Measurements from ENCODE around the gene LHFPL3.
"Not testable (repeated sequence)": the region's sequence is repeated elsewhere in the genome, so short reads cannot be mapped to it uniquely, and the experiment has no call there.

Gene LHFPL3

GRCh38 chr7:104328296-104328969, at the start of gene LHFPL3:
LHFPL3 (plus strand) TSS chr7:104328603.
- no peak for DNase-seq (ENCODE audit: low read depth)

DNA sequence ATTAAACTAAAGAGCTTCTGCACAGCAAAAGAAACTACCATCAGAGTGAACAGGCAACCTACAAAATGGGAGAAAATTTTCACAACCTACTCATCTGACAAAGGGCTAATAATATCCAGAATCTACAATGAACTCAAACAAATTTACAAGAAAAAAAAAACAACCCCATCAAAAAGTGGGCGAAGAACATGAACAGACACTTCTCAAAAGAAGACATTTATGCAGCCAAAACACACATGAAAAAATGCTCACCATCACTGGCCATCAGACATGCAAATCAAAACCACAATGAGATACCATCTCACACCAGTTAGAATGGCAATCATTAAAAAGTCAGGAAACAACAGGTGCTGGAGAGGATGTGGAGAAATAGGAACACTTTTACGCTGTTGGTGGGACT, 46.7 kb upstream of the LHFPL3 start:
- DNase-seq (ENCODE audit: low read depth): not testable (repeated sequence)

DNA sequence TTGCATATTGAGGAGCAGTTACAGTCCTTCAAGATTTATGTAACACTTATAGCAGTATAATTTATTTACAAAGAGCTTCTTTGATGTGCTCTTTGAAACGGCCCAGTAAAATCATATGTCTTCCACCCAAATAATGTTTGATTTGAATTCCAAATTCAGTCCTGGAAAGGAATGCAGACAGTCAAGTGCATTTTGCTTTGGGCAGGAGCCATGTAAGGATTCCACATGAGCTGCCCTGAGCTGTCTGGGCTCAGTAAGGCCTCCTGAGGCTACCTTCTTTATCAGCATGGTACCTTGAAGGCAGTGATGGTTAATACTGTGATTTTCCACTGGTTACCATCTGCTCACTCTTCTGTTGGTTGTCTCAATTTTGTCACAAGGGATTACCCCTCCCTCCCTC, 41.6 kb upstream of the LHFPL3 start:
- no peak for DNase-seq (ENCODE audit: low read depth)

- DNase-seq (ENCODE audit: low read depth): no peak
Measured at GRCh38 chr7:104288137-104288536, 40.3 kb upstream of the LHFPL3 start.

GRCh38 chr7:104294291-104294690, 34.1 kb upstream of the LHFPL3 start:
- no peak for DNase-seq (ENCODE audit: low read depth)

DNA sequence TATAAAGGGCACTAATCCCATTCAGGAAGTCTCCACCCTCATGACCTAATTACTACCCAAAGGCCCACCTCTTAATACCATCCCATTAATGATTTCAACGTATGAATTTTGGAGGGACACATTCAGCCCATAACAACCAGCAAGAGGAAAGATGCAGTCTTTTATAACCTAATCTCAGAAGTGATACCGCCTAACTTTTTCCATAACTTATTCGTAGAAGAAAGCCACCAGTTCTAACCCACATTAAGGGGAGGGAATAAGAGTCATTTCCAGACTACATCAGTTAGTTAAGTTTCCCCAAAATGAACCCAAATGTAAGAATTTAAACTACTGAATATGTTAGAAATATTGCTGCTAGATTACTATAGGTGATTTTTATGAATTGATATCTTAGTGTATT, 32.1 kb upstream of the LHFPL3 start:
- no peak for DNase-seq (ENCODE audit: low read depth)

GRCh38 chr7:104296900-104297299, 31.5 kb upstream of the LHFPL3 start:
- DNase-seq (ENCODE audit: low read depth): no peak

DNA sequence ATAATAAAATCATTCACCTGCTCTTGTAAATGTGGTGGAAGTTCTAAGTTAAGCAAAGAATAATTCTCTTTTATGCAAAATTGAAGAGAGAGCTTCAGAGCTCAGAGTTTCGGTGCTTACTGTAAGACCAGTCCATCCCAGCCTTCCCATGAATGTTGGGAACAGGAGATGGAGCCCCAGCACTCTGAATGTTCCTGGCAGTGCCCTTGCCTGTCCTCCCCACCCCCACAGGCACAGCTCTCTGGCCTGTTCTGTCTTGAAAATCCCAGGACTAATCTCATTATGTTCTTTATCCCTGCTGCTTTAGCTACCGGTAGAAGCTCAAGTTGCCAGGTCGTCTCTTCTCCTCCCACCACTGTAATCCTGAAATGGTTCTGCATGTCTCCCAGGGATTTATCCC, 29.1 kb upstream of the LHFPL3 start:
- no peak for DNase-seq (ENCODE audit: low read depth)

GRCh38 chr7:104299777-104300176, 28.6 kb upstream of the LHFPL3 start:
- DNase-seq (ENCODE audit: low read depth): no peak

DNA sequence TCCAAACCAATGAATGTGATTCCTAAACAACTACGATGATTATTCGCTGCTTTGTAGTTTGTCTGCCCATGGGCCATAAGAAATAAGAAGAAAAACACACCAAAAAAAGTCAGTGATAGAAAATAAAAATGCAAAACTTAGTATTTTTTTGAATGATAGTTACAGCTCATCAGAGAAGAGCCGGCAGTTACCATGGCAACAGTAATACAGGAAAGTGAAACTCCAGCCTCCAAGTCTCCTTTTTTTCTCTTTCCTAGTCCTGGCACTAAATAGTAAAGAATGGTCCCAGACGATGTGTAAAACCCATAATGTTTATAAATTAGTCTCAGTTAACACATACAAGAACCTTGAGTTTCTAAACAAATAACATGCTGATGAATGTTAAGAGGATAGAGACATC, 21.6 kb upstream of the LHFPL3 start:
- DNase-seq (ENCODE audit: low read depth): no peak

DNA sequence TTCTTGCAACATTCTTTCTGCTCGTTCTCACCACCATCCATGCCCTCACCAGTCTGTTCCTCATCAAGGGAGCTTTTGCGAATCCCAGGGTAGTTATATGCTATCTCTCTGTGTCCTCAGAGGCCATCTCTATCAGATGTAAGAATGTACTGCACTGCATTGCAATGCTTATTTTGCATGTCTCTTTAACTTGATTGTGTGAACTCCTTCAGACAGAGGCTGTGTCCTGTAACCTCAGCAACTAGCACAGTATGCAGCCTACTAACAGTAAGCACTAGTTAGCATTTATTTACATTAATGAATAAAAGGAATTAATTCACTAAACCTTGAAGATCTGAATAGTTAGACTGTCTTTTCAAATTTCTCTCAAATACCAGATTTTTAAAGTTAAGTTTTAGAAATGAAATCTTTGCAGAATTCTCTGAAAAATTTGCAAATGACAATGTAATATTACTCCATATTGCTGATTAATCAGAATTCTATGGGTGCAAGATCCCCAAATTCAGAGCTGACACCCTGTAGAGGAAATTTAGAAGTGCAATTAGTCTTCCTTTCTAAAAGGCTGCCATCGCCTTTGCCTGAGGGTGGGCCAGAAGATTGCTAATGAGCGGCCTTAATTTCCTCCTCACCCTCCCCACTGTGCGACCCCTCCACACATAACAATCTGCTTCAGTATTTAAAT, 10.3 kb upstream of the LHFPL3 start:
- DNase-seq (ENCODE audit: low read depth): no peak

GRCh38 chr7:104327534-104327933, 869 bp upstream of the LHFPL3 start:
- DNase-seq (ENCODE audit: low read depth): no peak

GRCh38 chr7:104327938-104328295, 486 bp upstream of the LHFPL3 start:
- DNase-seq (ENCODE audit: low read depth): no peak

DNA sequence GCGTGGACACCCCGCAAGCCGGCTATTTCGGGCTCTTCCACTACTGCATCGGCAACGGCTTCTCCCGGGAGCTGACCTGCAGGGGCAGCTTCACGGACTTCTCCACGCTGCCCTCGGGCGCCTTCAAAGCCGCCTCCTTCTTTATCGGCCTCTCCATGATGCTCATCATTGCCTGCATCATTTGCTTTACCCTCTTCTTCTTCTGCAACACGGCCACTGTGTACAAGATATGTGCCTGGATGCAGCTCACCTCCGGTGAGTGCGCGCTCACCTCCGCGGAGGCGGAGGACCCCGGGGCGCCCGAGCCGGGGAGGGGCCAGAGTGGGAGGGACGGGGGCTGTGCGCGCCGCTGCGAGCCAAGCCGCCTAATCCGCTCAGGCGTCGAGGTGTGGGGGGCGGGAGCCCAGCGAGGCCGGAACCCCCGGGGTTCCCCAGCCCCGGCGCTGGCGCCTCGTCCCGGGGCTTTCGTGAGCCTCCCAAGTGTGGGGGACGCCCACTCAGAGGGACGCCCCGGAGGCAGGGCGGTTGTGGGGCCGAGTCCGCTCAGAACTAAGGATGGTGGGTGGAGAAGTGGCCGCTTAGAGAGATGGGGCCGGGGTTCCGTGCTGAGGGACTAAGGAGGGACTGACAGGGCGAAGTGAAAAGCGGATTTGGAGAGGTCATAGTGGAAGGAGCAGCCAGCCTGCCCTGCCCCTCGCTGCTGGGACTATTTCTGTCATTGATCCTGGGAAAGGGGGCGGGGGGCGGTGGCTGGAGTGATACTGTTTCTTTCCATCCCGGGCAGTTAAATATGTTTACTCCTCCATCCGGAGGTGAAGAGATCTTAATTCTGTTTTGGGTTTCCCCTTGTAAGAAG, 795 bp downstream of the LHFPL3 start:
- no peak for DNase-seq (ENCODE audit: low read depth)

GRCh38 chr7:104341546-104341945, 13.1 kb downstream of the LHFPL3 start:
- no peak for DNase-seq (ENCODE audit: low read depth)

DNA sequence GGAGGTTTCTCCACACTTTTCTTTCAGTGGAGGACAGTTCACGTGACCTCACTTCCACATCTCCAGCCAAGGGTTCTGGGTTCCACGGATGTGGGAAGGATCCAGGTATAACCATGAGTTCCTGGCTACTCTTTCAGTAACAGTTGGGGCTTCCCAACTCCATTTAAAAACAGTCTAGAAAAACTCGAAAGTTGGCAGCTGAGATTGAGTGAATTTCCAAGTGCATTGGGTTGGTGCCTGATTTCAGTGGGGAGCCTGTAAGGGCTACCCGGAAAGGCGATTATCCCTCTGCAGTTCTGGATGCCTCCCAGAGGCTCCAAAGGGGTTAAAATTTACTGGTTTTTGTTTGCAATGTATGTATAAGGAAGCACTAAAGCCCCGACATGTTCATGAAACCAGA, 24.3 kb downstream of the LHFPL3 start:
- DNase-seq (ENCODE audit: low read depth): no peak

GRCh38 chr7:104357166-104357565, 28.8 kb downstream of the LHFPL3 start:
- DNase-seq (ENCODE audit: low read depth): no peak

- DNase-seq (ENCODE audit: low read depth): no peak
Measured at GRCh38 chr7:104358446-104359132, 30.2 kb downstream of the LHFPL3 start.

GRCh38 chr7:104362756-104363155, 34.4 kb downstream of the LHFPL3 start:
- DNase-seq (ENCODE audit: low read depth): no peak

- no peak for DNase-seq (ENCODE audit: low read depth)
Measured at GRCh38 chr7:104363355-104363754, 35.0 kb downstream of the LHFPL3 start.

DNA sequence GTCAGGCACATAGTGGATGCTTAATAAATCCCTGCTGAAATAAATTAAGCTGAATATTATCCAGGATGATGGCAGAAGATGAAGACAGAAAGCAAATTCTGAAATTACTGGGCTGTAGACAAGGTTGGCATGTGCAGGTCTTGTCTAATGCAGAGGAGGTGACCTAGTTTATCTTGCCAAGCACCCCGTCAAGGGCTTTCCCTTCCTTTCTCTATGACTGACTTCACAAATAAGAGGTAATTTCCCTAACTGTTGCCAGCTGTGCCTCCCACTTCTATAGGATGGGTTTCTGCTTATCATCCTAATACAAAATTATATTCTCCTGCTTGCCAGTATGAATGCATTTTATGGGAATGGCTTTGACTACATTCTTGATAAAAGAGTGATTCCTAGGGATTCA, 38.0 kb downstream of the LHFPL3 start:
- no peak for DNase-seq (ENCODE audit: low read depth)

DNA sequence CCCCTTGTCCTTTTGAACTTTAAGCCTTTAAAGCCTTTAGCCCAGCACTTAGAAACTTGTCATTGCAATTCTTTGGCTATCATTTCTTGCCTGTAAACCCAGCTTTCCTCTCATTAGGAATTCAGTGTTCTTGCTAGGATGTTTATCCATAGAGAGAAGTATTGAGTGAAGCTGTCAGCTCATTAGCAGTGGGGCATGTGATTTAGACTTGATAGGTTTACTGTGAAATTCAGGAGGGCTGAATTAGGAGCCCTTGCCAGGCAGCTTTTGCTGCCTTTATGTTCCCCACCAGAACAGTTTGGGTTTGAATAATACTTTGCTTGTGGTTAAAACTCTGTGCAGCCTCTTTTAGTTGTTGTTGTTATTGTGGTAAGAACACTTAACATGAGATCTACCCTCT, 39.5 kb downstream of the LHFPL3 start:
- DNase-seq (ENCODE audit: low read depth): no peak

Measured in activated T-cell treated with anti-CD3 and anti-CD28 coated beads for 48 hours (primary cell).